ENCODE results near the gene RPUSD1.

DNA sequence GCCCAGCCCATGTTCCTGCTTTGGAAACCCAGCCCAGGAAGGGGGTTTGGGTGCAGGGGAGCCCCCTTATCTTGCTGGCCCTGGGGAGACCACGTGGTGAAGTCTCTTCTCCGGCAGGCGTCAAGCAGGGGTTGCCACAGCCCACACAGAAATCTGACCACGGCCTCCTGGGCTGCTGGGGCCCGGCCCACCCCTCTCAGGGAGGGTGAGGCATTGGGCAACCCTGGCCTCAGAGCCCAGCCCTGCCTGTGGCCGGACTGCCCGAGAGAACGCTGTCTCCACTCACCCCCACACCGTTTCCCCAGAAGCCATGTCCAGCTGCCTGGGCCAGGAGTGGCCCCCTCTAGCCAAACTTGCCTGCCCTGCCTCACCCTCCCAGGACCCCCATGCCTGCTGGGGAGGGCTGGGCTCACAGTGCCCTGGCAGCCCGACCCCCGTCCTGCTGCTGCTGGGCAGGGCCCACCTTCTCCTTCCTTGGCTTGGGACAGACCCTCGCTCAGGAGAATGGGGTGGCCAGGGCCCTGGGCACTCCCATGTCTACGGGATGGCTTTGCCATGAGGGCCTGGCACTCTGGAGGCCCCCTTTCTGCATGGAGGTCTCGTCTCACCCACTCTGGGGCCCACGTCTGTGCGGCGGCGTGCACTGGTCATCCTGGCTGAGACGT is 6.7 kb downstream of the RPUSD1 start:
- TF ChIP-seq, protein P1, sequence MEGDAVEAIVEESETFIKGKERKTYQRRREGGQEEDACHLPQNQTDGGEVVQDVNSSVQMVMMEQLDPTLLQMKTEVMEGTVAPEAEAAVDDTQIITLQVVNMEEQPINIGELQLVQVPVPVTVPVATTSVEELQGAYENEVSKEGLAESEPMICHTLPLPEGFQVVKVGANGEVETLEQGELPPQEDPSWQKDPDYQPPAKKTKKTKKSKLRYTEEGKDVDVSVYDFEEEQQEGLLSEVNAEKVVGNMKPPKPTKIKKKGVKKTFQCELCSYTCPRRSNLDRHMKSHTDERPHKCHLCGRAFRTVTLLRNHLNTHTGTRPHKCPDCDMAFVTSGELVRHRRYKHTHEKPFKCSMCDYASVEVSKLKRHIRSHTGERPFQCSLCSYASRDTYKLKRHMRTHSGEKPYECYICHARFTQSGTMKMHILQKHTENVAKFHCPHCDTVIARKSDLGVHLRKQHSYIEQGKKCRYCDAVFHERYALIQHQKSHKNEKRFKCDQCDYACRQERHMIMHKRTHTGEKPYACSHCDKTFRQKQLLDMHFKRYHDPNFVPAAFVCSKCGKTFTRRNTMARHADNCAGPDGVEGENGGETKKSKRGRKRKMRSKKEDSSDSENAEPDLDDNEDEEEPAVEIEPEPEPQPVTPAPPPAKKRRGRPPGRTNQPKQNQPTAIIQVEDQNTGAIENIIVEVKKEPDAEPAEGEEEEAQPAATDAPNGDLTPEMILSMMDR (conservative IDR thresholded peaks at IDR 0.05; ENCODE audit: low read depth, low read length), result no peak
- TF ChIP-seq EZH2 (IDR thresholded peaks at IDR 0.05; ENCODE audit: low read length, unreplicated experiment), result no peak

Measured in PC-3 (cell line).